AG04450 (cell line): Measurements from ENCODE around the gene SKIL. TPM values are rescaled to one million over a fixed set of nuclear protein-coding genes. Genes with fewer than 3 reads are reported as not detected.
A peak's percentile ranks its signal among the peaks of the same experiment; 100 is the strongest.

Source experiments
- CTCF ChIA-PET: fragments of 300-600, 350-600 bp; formaldehyde crosslinking; extraction: SDS; loops from one replicate; lab custom pipeline; 2022; ENCODE audit warnings: antibody characterized with exemption, inconsistent platforms; lab: Charles Lee
- POLR2A ChIA-PET: fragments of 350-600 bp; formaldehyde crosslinking; extraction: SDS; loops from one replicate; lab custom pipeline; 2021; ENCODE audit warnings: antibody characterized with exemption, inconsistent platforms; lab: Yijun Ruan, JAX
- DNase-seq: peaks from one replicate; pipeline ENCODE4 v3.0.0-alpha.2; 2011; ENCODE audit warnings: low read depth, low spot score
- H3K27ac ChIP-seq: one replicate; pipeline ENCODE4 v1.5.1; 2012; ENCODE audit warnings: low read depth, low read length, control low read depth
- H3K27me3 ChIP-seq: one replicate; pipeline ENCODE4 v1.6.0; 2012; ENCODE audit warnings: low read length; ENCODE audit not compliant: control insufficient read depth, insufficient read depth
- H3K4me3 ChIP-seq: 2 replicates; pipeline ENCODE4 v1.5.1; 2011; ENCODE audit warnings: mild to moderate bottlenecking, low read depth, low read length, control low read depth
- H3K9me3 ChIP-seq: 2 replicates; pipeline ENCODE4 v1.5.1; 2012; ENCODE audit warnings: low read length; ENCODE audit not compliant: control insufficient read depth, insufficient read depth
- polyA plus RNA-seq: library from polyadenylated mRNA; depleted of rRNA; stranded (reverse); fragments of >200 nt; gene quantifications from 2 replicates; pipeline ENCODE4 v1.2.3, GENCODE V29; 2011
- TF ChIP-seq, protein P1 (sequence below): IDR thresholded peaks from 2 replicates; pipeline ENCODE4 v1.5.1; 2011; ENCODE audit warnings: low read depth, low read length, control low read depth, inconsistent platforms

The SKIL gene
- polyA plus RNA-seq, 1 experiment, result 18.3 TPM

DNA sequence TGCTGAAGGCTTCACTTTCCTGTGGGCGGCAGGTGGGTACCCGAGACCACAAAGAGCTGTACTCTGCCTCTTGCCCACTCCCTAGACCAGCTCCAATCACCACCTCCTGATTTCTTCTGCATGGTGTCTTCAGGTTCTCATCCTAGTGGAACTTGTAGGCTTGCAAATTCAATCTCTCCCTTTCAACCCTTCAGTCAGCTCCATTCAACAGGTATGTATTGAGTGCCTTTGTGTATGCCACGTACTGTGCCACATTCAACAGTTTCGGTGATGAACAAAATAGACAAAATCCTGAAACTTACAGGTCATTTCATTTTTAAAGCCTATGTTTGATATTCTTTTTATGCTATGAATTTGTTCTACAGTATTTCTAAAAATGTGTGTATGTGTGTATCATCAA, 55.8 kb downstream of the SKIL start:
- ChIA-PET POLR2A (no interaction called here), CTCF (interaction anchor here (0.7 to 11.1 kb wide), 52 partner anchors 8 to 480 kb away, joined by 3 to 366 read pairs (median 5); partner anchors contain the start of gene SKIL)
- TF ChIP-seq, protein P1, sequence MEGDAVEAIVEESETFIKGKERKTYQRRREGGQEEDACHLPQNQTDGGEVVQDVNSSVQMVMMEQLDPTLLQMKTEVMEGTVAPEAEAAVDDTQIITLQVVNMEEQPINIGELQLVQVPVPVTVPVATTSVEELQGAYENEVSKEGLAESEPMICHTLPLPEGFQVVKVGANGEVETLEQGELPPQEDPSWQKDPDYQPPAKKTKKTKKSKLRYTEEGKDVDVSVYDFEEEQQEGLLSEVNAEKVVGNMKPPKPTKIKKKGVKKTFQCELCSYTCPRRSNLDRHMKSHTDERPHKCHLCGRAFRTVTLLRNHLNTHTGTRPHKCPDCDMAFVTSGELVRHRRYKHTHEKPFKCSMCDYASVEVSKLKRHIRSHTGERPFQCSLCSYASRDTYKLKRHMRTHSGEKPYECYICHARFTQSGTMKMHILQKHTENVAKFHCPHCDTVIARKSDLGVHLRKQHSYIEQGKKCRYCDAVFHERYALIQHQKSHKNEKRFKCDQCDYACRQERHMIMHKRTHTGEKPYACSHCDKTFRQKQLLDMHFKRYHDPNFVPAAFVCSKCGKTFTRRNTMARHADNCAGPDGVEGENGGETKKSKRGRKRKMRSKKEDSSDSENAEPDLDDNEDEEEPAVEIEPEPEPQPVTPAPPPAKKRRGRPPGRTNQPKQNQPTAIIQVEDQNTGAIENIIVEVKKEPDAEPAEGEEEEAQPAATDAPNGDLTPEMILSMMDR, result no peak

DNA sequence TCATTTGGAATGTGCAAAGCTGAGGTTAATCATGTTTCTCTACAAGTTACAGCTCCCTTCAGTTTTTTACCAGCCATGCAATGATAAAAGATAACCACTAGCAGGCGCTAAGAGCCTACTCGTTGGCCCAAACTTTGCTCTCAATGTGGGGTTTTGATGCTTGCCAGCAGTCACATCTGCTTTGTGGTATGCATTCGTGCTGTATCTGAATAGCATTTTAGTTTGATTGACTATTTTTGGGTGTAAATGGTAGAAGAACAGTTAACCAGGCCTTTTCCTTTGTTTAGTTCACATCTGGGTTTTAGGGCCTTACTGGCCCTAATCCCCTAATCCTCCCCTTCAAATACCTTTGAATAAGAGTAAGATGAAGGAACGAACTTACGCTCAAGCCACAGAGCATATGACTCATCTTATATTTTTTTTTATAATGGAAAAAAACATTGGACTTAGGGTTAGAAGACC, 56.7 kb downstream of the SKIL start:
- ChIA-PET CTCF (interaction anchor here (0.6 to 11.1 kb wide), 79 partner anchors 8 to 479 kb away, joined by 3 to 366 read pairs (median 5); partner anchors contain the start of gene SKIL), POLR2A (interaction anchor here (0.6 to 1.0 kb wide), 5 partner anchors 57 to 455 kb away, joined by 3 to 5 read pairs (median 4); no protein-coding TSS in a partner anchor)
- Histone ChIP-seq H3K27ac (no peak overlapping the region), H3K9me3 (no peaks in the 10 kb centered on the region), H3K27me3 (no peaks in the 10 kb centered on the region), H3K4me3 (no peak overlapping the region)
- DNase-seq, result peak; percentile 82
- TF ChIP-seq, protein P1, result peak; percentile 100

More for the DNA sequence above, 55.8 kb downstream of the SKIL start:
- Histone ChIP-seq H3K4me3 (no peak overlapping the region), H3K27me3 (no peaks in the 10 kb centered on the region), H3K27ac (no peak overlapping the region), H3K9me3 (no peaks in the 10 kb centered on the region)
- DNase-seq, result no peak

DNA sequence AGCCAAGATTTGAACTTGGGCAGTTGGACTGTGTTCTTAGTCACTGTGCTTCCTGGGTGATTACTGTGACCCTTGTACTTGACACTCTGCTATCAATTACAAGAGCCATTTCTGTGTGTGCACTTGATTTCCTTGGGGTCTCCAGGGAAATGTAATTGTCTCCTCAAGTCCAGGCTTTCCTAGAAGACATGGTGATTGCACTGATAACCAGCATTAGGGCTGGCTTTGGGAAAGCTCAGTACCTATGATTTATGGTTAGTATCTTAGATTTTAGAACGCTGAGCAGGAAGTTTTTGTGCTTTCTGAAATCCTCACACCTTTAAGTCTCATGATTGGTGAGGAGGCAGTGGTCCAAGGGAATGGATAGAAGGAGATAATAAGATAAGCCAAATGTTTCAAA, 59.6 kb downstream of the SKIL start:
- Histone ChIP-seq H3K27me3 (no peaks in the 10 kb centered on the region), H3K27ac (no peak overlapping the region), H3K9me3 (peaks cover 7% of the 10 kb centered on the region; the same call in 1 of the 2 replicates), H3K4me3 (no peak overlapping the region)
- TF ChIP-seq, protein P1, result no peak
- POLR2A ChIA-PET, result no interaction called here
- CTCF ChIA-PET, result interaction anchor here (1.0 to 11.1 kb wide), 4 partner anchors 78 to 431 kb away, joined by 3 to 366 read pairs (median 8); no protein-coding TSS in a partner anchor
- DNase-seq, result no peak

DNA sequence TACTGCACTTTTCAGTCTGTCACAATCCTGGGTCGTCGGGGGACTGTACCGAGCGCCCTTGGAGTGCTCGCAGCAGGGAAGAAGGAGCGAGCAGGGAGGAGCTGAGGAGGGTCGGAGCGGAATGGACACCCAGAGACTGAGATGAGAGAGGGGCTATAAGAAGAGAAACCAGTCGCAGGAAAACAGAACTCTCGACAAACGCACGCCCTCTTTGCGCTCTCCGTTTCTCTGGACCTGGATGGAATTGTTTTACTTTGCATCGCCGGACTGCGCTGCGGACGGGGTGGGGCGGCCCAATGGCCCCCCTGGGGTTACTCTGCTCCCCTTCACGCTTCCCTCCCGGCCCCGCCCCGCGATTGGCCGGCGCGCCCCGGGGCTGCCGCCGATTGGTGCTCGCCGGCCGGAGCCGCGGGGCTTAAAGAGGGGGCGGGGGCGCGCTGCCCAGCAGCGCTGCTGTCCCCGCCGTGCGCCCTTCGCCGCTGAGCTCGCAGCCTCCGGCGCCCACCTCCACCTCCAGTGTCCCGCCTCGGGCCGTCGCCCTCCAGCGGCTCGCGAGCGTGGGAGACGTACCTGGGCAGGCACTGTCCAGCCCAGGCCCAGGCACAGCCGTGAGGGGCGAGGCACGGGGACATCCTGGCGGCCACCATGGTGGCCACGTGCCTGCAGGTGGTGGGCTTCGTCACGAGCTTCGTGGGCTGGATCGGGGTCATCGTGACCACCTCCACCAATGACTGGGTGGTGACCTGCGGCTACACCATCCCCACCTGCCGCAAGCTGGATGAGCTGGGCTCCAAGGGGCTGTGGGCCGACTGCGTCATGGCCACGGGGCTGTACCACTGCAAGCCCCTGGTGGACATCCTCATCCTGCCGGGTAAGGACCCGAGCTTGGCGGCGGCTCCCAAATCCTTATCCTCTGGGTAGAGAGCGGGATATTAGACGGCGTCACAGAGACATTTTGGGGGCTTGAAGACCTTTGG, 61.2 kb downstream of the SKIL start, which contains the start of gene CLDN11:
TSS of gene CLDN11 (plus strand) at position 447 of the 977 bp plus-strand sequence. CDS start at position 646, 199 bp downstream.
- POLR2A ChIA-PET, result interaction anchor here (0.7 to 2.3 kb wide), 5 partner anchors 166 to 393 kb away, joined by 3 to 17 read pairs (median 3); no protein-coding TSS in a partner anchor

More for the DNA sequence above, 61.2 kb downstream of the SKIL start, which contains the start of gene CLDN11:
- Histone ChIP-seq H3K27ac (peak within 1 kb of the TSS; percentile 77), H3K27me3 (no peaks in the 10 kb centered on the region), H3K4me3 (peak within 1 kb of the TSS; percentile 94), H3K9me3 (peaks cover 9% of the 10 kb centered on the region; the same call in 1 of the 2 replicates)
- peak; percentile 36 for DNase-seq
- TF ChIP-seq, protein P1, result peak; percentile 40
- CTCF ChIA-PET, result interaction anchor here (0.7 to 11.1 kb wide), 5 partner anchors 12 to 430 kb away, joined by 3 to 366 read pairs (median 10); no protein-coding TSS in a partner anchor
